Transverse colon (tissue), 4 donors: ENCODE measurements around the gene TBL1X. TPM values are rescaled to one million over a fixed set of nuclear protein-coding genes. Genes with fewer than 3 reads are reported as not detected.

ENCODE experiments used
- DNase-seq: peaks from one replicate; pipeline ENCODE4 v3.0.0-alpha.2; 2019
- H3K27ac ChIP-seq, 4 donors: fragments of 200-600 bp; sonication (generic); 2 replicates each; pipeline ENCODE4 v1.5.1; 2016 to 2018; ENCODE audit warnings: inconsistent platforms in 4 of 4
- H3K27me3 ChIP-seq: fragments of 200-600 bp; sonication (generic); 2 replicates; pipeline ENCODE4 v1.5.1; 2017; ENCODE audit warnings: inconsistent platforms
- H3K36me3 ChIP-seq, 4 donors: fragments of 200-600 bp; sonication (generic); 2 replicates each; pipeline ENCODE4 v1.5.1; 2017 to 2019; ENCODE audit warnings: inconsistent platforms in 4 of 4
- H3K4me1 ChIP-seq, 4 donors: fragments of 200-600 bp; sonication (generic); 2 replicates each; pipeline ENCODE4 v1.5.1; 2017 to 2020; ENCODE audit warnings: inconsistent platforms in 4 of 4
- H3K4me3 ChIP-seq, 4 donors: fragments of 200-600 bp; sonication (generic); 1 replicate in 1 of 4; 2 replicates in 3 of 4; pipeline versions ENCODE4 v1.5.1 to v1.6.1; 2017 to 2019; ENCODE audit warnings: inconsistent platforms in 4 of 4
- H3K9me3 ChIP-seq, 2 donors: fragments of 200-600 bp; sonication (generic); 2 replicates each; pipeline ENCODE4 v1.5.1; 2017 to 2019; ENCODE audit warnings: inconsistent platforms in 2 of 2
- CTCF ChIP-seq, 5 experiments: fragments of 200-600 bp in 3 of 5; fragments of 450-650 bp in 2 of 5; sonication (generic) in 3 of 5; IDR thresholded peaks; 1 replicate in 2 of 5; 2 replicates in 3 of 5; pipeline ENCODE4 v1.5.1; 2016 to 2017; ENCODE audit warnings: antibody characterized with exemption in 5 of 5, inconsistent platforms in 3 of 5, mild to moderate bottlenecking in 2 of 5, moderate library complexity in 1 of 5
- EP300 ChIP-seq: sonication (generic); formaldehyde crosslinking; IDR thresholded peaks from one replicate; pipeline ENCODE4 v1.6.1; 2017; ENCODE audit warnings: antibody characterized with exemption, low read depth
- POLR2A ChIP-seq: fragments of 450-650 bp; IDR thresholded peaks from one replicate; pipeline ENCODE4 v1.6.1; 2016; ENCODE audit warnings: antibody characterized with exemption, mild to moderate bottlenecking, moderate library complexity
- POLR2AphosphoS5 ChIP-seq, 3 donors: sonication (generic); formaldehyde crosslinking; IDR thresholded peaks; one replicate each; pipeline ENCODE4 v1.6.1; 2016; ENCODE audit warnings: antibody characterized with exemption in 3 of 3
- WGBS, 2 donors: methylation state at CpG; one replicate each; pipeline ENCODE4 v1.1.5; 2018; ENCODE audit warnings: low coverage in 1 of 2; 5-methylcytosine and 5-hydroxymethylcytosine counted together
- in situ Hi-C, 4 donors: fragments of 200-750 bp; cut with MboI; loops; one replicate each; pipeline versions ENCODE4 v1.15.0 to v1.15.1; 2017; ENCODE audit warnings: low sequenced_read_pairs in 3 of 4, low pct_ligation_motif_present in 1 of 4, low pct_unique_long_range_greater_than_20kb in 1 of 4
- intact Hi-C: fragments of 100-400 bp; cut with DNase I; formaldehyde crosslinking; loops from one replicate; pipeline ENCODE4 v1.15.1; 2023; ENCODE audit warnings: low total_unique reads
- total RNA-seq, 4 donors: library from RNA; depleted of rRNA; stranded (reverse); fragments of >200 nt; gene quantifications; one replicate each; pipeline ENCODE4 v1.1.0, GENCODE V29; 2016

The TBL1X gene
- total RNA-seq, 4 donors from 2014 or later, result 3.4 to 16.8 (median 13.0) TPM

DNA sequence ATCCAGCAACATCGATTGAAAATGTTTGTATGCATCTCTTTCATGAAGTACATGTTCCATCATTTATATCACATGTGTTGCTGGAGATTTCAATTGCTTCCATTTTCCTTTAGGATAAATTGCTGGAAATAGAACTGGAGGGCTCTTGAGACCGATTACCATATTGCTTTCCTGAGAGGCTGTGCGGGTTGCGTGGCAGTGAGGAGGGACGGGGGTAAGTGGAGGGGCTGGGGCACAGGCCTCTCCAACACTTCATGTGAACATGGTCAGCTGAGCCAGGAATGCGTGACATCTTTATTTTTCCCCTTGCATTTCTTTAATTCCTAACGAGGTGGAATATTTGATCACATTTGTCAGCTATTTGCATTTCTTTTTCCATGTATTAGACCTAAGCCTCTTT, 144.6 kb downstream of the TBL1X start:
- WGBS, 2 donors, result 90 to 100% methylated on average over 1 to 7 of the region's 7 CpGs
- H3K9me3 ChIP-seq, result no peaks in the 10 kb centered on the region
- no peak for DNase-seq
- no peaks in the 10 kb centered on the region for H3K36me3 ChIP-seq
- TF ChIP-seq POLR2A, result no peak
- no peak for TF ChIP-seq EP300
- no peak for TF ChIP-seq CTCF (IDR thresholded peaks at IDR 0.05)
- no peak for TF ChIP-seq POLR2AphosphoS5 (IDR thresholded peaks at IDR 0.05)
- H3K27ac ChIP-seq, result no peak overlapping the region
- in situ Hi-C loops, result no loop called here
- no peak overlapping the region for H3K4me3 ChIP-seq
- intact Hi-C loops, result no loop called here
- H3K27me3 ChIP-seq, result no peaks in the 10 kb centered on the region
- H3K4me1 ChIP-seq, result no peaks in the 10 kb centered on the region

DNA sequence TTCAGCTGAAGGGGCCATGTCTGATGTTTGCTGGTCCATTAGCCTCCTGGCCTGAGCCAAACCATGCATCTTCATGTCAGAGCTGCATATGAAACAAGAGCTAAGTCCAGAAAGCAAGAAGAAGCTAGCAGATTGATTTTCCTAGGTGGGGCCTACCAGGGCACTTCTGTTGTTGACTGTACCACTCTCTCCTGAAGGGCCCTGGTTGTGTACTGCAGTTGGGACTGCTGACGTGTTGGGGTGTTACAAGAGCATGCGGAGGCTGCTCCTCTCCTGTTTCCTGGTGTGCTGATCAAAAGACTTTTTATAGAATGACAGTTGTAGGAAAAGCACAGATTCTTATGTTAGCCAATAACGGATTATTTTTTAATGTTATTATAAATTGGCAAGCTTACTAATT, 145.1 kb downstream of the TBL1X start:
- Histone ChIP-seq H3K4me1 (no peaks in the 10 kb centered on the region), H3K36me3 (no peaks in the 10 kb centered on the region), H3K27me3 (no peaks in the 10 kb centered on the region), H3K9me3 (no peaks in the 10 kb centered on the region), H3K4me3 (no peak overlapping the region), H3K27ac (no peak overlapping the region)
- in situ Hi-C loops (no loop called here), intact Hi-C loops (no loop called here)
- DNase-seq, result no peak
- TF ChIP-seq POLR2A (no peak), CTCF (IDR thresholded peaks at IDR 0.05) (no peak), POLR2AphosphoS5 (IDR thresholded peaks at IDR 0.05) (no peak), EP300 (no peak)
- 90 to 100% methylated on average over 1 to 3 of the region's 3 CpGs for WGBS, 2 donors

DNA sequence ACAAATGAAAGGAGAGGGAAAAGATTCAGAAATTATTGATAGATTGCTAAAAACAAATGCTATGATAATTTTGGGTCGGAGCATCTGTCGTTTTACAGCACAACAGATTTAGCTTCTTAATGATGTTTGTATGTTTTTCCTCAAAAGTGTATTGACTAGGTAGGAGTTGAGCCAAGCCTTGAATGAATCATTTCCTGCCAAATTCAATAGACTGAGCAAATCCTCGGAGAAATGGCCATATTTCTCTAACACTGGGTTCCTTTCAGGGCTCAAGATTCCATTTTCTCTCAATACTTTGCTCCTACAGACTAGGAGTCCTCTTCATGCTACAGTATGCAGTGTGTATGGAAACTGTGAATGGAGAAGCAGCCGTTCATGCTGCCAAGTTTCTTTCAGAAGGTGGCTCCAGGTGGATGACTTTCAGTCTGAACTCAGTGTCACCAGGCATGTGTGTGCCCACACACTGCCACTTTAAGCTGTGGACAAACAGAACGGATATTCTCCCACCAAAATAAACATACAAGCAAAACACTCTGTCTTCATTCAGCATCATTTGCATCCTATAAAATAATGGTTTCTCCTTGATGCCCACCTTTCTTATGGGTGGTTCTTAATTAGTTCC, 146.0 kb downstream of the TBL1X start:
- Histone ChIP-seq H3K4me3 (no peak overlapping the region), H3K27ac (no peak overlapping the region), H3K36me3 (no peaks in the 10 kb centered on the region), H3K27me3 (no peaks in the 10 kb centered on the region), H3K4me1 (no peaks in the 10 kb centered on the region), H3K9me3 (no peaks in the 10 kb centered on the region)
- TF ChIP-seq CTCF (IDR thresholded peaks at IDR 0.05), result no peak
- no peak for TF ChIP-seq POLR2A
- no peak for TF ChIP-seq EP300
- no peak for TF ChIP-seq POLR2AphosphoS5 (IDR thresholded peaks at IDR 0.05)
- in situ Hi-C loops, result no loop called here
- DNase-seq, result no peak
- intact Hi-C loops, result no loop called here
- WGBS, 2 donors, result 50% methylated on average over 5 of the region's 5 CpGs; no CpG with 5 or more reads in 1 of the 2 donors

DNA sequence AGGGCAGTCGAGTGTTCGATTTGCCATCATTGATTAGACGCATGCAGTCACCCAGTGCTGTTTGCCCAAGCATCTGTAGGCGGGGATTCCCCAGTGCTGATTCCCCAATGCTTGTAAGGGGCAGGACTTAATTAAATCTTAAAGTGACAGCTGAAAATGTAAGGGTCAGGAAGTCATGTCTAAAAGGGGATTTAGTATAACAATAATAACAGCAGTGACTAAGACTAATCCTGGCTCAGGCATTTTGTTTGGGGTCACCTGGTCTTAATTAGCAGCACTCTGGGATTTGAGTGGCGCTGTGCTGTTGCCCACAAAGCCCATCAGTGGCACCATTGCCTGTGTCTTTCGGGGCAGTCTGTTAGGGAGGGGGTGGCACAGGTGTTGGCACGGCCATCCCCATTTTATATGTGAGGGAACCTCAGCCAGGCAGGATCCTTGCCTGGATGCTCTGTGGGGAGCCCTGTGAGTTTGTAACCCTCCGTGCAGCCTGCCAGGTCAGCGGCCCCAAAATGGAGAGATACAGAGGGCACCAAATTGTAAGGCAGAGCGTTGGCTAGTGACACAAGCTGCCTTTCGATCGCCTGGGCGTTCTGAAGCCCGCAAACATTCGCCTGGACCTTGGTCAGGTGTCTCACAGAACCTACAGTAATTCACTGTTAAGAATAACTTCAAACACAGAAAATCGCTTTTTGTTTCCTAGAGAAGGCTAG, 146.7 kb downstream of the TBL1X start:
- 85 to 100% methylated on average over 1 to 16 of the region's 16 CpGs for WGBS, 2 donors
- no peak for DNase-seq
- in situ Hi-C loops (no loop called here), intact Hi-C loops (no loop called here)
- Histone ChIP-seq H3K9me3 (no peaks in the 10 kb centered on the region), H3K36me3 (no peaks in the 10 kb centered on the region), H3K27me3 (no peaks in the 10 kb centered on the region), H3K4me1 (no peaks in the 10 kb centered on the region), H3K27ac (no peak overlapping the region), H3K4me3 (no peak overlapping the region)
- no peak for TF ChIP-seq POLR2A
- TF ChIP-seq POLR2AphosphoS5 (IDR thresholded peaks at IDR 0.05), result no peak
- TF ChIP-seq CTCF (IDR thresholded peaks at IDR 0.05), result no peak
- TF ChIP-seq EP300, result no peak
